GM21515 (cell line): Measurements from ENCODE around the gene MPV17L.
"Not testable (repeated sequence)": the region's sequence is repeated elsewhere in the genome, so short reads cannot be mapped to it uniquely, and the experiment has no call there.

Source experiments
- ATAC-seq: cut with Tn5 transposase; IDR thresholded peaks from one replicate; pipeline ENCODE4 v1.9.1; 2021; ENCODE audit not compliant: unreplicated experiment

MPV17L gene

DNA sequence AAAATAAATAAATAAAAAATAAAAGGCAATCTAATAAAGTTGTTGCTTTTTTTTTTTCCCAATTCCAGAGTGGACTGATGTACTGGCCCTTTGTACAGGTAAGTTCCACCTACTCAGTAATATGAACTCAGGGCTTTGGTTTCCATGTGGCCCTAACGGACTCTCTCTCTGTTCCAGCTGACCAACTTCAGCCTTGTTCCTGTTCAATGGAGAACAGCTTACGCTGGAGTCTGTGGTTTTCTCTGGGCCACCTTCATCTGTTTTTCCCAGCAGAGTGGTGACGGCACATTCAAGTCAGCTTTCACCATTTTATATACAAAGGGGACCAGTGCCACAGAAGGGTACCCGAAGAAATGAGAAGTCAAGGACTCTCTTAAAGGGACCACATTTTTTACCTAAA is 12.2 kb downstream of the MPV17L start:
- not testable (repeated sequence) for ATAC-seq

DNA sequence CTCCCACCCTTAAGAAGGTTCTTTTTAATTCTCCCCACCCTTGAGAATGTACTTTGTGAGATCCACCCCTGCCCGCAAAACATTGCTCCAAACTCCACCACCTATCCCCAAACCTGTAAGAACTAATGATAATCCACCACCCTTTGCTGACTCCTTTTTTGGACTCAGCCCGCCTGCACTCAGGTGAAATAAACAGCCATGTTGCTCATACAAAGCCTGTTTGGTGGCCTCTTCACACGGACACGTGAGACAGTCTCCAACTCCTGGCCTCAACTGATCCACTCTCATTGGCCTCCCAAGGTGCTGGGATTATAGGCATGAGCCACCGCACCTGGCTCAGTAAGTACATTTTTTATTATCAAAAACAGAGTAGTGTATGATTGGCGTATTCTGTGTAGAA is 13.9 kb downstream of the MPV17L start:
- ATAC-seq = not testable (repeated sequence)

DNA sequence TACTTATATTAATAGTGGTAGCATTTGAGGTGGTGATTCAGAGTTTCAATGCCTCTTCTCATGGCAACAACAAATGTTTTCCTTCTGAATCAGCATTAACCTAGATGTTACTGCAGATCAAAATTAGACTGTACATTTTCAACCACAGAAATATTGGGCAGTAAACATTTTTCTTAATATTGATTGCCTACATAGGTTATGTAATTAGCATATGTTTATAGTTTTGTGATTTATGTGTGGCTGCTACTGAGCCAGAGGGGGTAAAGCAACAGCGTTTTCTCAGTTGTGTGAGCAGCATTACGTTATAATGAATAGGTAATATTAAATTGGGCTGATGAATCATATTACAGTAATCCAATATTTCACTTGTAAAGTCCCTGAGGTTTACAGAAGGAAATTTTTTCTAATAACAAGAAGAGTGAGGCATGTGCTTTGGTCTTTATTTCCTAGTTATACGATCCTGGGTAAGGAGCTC is 20.0 kb downstream of the MPV17L start:
- no peak for ATAC-seq

DNA sequence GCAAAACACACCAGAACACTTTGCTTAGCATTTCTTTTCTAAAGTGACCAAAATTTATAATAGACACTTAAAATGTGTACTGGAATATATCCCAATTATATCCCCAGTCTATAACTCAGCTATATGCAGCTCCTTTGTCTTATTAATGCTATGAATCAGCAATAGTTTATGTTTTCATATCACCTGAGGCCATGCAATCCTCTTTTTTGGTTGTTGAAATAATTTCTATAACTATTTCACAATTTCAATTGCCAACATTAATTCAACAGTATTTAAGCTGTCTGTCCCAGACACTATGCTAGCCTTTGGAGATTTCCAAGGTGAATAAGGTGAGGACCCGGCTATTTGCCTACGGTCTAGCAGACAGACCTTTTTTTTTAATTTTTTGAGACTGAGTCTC is 21.6 kb downstream of the MPV17L start:
- no peak for ATAC-seq

DNA sequence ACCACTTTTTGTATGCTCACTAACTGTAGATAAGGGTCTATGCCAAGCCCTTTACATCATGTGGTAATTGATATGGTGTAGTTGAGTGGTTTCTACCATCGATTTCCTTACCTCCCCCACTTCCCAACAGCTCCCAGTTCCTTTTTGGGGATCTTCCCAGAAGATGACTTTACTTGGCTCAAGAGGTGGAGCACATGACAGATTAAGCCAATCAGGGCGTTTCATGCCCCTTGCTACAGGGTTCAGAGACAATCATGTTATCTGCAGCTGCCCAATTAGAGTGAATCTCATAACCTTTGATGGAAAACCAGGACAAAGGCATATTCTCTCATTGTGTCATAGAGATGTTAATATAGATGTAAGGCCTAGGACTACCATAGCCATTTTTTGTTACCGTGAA is 22.7 kb downstream of the MPV17L start:
- ATAC-seq = no peak

DNA sequence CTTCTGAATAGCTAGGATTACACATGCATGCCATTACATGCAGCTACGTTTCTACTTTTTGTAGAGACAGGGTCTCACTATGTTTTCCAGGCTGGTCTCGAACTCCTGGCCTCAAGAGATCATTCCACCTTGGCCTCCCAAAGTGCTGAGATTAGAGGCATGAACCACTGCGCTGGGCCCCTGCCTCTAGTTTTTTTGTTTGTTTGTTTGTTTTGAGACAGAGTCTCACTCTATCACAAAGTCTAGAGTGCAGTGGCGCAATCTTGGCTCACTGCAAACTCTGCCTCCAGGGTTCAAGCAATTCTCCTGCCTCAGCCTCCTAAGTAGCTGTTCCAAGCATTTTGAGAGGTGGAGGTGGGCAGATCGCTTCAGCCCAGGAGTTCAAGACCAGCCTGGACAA is 26.1 kb downstream of the MPV17L start:
- not testable (repeated sequence) for ATAC-seq

DNA sequence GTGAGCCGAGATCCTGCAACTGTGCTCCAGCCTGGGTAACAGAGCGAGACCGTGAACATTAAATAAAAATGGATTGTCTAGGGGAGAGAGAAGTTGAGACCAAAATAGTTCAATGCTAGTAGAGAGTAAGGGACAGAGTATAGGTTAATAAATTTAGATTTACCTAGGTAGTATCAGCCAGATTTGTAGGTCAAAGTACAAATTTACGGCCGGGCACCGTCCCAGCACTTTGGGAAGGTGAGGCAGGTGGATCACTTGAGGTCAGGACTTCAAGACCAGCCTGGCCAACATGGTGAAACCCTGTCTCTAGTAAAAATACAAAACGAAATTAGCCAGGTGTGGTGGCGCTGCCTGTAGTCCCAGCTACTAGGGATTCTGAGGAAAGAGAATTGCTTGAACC is 26.7 kb downstream of the MPV17L start:
- ATAC-seq = no peak

DNA sequence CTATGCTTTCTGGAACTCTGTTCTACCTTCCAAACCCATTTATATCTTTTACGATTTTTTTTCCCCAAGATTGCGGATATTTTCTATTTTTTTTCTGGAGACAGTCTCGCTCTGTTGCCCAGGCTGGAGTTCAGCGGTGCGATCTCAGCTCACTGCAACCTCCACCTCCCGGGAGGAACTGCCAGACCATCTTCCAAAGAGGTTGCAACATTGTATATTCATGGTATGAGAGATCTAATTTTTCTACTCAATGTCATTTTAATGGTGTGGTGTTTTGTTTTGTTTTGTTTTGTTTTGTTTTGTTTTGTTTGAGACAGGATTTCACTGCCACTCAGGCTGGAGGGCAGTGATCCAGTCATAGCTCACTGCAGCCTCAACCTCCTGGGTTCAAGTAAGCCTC is 30.3 kb downstream of the MPV17L start:
- ATAC-seq = no peak

DNA sequence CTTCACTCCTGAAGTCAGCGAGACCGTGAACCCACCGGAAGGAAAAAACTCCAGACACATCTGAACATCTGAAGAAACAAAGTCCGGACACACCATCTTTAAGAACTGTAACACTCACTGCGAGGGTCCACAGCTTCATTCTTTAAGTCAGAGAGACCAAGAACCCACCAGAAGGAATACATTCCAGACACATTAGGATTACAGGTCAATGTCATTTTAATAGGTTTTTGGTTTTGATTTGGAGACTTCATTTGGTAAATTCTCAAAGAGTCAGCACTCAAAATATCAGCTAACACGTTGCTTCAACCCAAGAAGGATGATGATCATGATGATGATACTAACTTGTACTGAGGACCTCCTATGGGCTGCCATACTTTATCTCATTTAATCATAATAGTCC is 31.2 kb downstream of the MPV17L start:
- ATAC-seq = no peak

DNA sequence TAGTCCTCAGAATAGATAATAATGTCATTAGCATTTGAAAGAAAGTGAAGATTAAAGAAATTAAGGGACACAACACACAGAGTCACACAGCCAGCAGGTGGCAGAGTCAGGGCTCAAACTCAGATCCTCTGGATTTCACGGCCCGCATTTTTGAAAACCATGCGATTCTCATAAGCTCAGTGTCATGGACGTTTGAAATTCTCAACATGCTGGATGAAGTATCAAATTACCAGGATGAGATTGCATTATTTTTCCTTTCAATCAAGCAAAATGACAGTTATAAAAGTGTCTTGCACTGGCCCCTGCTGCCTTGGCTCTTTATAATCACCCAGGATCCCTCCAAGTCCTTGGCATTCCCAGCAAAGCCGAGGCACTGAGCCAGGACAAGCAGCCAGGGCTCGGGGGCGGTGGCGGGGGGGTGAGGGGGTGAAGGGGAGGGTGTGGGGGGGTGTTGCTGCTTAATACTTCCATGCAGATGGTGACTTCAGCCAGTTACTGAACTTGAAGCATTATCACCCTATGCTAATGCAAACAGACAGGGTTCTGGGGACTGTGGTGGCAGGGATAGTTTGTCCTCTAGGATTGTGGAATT is 32.2 kb downstream of the MPV17L start:
- no peak for ATAC-seq

DNA sequence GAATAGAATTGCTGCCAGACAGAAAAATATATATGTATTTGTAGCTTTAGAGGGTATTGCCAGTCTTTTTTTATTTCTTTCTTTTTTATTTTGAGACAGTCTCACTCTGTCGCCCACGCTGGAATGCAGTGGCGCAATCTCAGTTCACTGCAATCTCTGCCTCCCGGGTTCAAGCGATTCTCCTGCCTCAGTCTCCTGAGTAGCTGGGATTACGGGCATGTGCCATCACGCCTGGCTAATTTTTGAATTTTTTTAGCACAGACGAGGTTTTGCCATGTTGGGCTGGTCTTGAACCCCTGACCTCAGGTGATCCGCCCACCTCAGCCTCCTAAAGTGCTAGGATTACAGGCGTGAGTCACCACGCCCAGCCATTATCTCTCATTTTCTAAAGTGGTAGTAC is 35.3 kb downstream of the MPV17L start:
- ATAC-seq = not testable (repeated sequence)

DNA sequence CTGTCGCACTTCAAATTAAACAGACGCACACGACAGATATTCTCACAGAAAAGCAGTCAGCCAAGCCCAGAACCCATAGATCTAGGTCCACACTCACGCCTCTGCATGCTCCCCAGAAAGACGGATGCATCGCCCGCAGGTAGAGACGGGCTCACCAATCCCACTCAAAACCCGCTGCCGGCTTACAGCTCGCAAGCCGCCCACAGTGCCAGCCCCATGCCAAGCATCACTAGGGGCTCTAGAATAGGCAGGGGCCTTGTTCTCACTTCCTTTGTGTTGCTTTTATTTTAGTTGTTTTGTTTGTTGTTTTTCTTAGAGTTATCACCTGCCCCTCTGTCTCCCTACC is 38.5 kb downstream of the MPV17L start:
- ATAC-seq = no peak

DNA sequence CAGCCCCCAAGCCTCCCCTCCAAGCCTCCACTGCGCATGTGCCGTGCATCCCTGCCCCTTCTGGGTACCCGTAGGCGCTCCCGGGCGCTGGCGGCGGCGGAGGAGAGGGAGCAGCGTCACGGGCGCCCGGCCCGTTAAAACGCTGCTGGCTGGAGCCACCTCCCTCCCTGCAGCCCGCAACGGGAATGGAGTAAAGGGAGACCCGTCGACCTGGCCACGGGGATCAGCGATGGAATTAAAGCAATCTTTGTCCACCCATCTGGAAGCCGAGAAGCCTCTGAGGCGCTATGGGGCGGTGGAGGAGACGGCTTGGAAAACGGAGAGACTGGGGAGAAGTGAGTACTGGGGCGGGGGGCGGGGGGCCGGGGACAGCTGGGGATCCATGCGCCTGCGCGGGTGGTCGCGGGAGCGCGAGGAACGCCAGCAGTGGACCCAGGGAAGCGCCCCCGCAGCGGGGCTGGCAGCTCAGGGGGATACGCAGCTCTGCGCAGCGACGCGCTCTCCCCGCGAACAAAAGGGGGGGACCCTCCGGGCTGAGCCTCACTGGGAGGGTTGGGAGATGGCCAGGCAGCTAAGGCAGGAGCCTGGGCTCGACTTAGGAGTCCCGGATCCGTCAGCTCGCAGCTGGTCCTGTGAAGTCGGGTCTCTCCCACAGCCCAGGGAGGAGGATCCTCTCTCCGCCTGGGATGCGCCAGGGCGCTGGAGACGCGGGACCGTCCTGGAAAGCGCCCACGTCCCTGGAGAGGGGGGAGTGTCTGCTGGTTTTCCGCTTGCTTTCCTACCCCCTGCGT is 39.1 kb downstream of the MPV17L start, which contains the start of gene BMERB1:
Gene BMERB1 (plus strand): TSS at position 164 of the 791 bp plus-strand sequence. CDS start 66 bp downstream, at position 230.
- ATAC-seq = no peak

DNA sequence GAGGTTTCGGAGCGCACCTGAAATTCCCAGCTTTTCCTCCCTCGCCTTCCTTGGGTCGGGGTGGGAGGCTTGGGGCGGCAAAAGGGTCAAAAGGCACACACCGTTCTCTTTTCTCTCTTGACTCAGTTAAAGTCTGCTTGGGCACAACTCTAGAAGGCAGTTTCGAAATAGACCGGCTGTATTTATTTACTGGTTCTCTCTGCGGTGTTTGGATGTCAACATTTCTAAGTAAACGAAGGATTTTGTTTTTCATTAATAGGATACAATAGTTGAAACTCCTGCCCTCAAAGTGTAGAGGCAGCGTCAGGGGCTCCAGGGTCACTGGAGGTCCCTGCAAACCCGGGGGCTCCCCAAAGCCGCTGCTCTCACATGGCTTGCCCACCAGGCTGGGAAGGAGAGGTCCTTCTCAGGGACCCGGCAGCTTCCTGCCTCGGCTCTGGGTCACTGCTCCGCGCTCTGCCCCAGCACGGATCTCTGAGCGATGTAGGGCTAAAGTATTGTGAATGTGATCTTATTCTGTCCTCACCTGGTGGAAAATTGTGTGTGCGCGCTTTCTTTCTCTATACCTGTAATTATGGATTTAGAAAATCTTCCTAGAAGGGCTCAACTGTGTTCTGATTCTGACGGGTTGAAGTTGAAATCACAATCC is 39.8 kb downstream of the MPV17L start:
- no peak for ATAC-seq

DNA sequence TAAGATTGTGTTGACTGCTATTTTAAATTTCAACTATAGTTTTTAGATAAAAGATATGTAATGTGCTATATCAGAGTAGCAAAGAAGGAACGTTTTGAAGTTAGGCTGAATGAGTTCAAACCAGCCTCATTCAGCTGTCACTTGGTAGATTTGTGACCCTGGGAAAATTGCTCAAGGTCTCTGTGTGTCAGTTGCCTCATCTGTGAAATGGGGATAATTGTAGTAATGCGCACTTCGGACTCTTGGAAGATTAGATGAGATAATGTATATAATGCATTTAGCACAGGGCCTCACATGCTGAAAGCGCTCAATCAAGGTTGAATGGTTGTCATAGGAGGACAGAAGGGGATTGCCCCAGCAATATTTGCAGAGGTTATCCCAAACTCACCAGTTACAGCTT is 43.5 kb downstream of the MPV17L start:
- no peak for ATAC-seq

DNA sequence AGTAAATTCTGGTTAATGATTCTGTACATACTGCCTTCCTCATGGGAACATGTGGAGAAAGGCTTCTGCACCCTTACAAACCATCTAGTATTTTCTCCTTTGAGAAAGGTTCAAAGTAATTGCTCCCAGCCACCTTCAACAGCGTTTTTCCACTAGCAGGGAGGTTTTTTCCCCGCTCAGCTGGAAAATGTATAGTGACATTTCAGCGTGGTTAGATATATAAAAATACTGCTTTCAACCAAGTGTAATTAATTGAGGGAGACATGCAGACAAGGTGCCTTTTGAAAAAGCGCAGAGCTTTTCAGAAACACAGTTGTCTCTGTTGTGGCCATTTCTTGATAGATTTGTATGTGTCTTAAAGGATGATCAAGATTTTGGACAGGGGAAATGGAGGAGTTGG is 44.0 kb downstream of the MPV17L start:
- no peak for ATAC-seq

DNA sequence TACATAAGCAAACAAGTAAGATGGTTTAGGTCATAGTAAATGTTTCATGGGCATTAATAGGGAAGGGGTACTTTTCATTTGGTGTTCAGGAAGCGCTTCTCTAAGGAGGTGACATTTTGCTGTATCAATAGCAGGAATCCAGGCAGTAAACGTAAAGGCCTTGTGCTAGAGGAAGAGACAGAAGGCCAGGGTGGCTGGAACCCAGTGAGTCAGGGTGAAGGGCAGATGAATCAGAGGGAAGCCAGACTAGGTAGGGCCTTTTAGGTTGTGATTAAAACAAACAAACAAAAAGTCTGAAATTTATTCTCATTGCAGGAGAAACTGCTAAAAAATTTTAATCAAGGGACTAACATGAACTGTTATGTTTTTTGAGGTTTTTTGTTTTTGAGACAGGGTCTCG is 45.3 kb downstream of the MPV17L start:
- ATAC-seq = no peak

DNA sequence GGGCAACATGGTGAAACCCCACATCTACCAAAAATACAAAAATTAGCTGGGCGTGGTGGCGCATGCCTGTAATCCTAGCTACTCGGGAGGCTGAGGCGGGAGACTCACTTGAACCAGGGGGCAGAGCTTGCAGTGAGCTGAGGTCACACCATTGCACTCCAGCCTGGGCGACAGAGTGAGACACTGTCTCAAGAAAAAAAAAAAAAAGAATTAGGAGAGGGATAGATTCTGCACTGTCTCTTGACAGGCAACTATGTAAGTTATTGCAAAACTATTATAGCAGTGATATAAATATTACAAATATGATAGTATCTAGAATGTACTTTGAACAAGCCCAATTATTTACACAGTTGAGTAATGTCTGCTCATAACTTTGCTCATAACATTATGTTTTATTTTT is 46.6 kb downstream of the MPV17L start:
- ATAC-seq = not testable (repeated sequence)

DNA sequence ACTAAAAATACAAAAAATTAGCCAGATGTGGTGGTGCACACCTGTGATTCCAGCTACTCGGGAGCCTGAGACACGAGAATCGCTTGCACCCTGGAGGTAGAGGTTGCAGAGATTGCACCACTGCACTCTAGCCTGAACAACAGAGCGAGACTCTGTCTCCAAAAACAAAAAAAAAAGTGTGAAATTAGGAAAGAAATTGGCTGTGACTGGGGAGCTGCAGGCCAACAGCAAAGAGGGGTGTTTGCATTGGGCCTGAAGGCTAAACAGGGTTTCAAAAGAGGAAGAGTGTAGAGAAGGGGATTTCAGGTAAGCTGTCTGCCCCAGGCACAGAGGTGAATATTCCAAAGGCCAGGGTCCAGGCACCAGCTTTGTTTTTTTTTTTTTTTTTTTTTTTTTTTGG is 48.2 kb downstream of the MPV17L start:
- no peak for ATAC-seq

DNA sequence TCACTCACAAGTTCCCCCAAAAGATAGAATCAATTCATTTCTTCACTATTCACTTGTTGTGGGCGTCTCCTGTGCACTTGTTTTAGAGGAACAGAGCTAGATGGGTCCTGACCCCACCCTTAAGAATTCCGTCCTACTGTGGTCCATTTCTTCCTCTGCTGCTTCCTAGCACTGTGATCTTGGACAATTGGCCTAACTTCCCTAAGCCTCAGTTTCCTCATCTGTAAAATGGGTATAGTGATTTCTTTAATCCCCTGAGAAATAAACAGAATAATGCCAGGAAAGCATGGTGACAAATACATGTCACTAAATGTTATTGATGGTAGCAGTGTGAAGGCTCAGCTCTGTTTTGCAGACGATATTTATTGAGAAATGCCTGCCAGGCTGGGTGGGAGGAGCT is 48.7 kb downstream of the MPV17L start:
- no peak for ATAC-seq

DNA sequence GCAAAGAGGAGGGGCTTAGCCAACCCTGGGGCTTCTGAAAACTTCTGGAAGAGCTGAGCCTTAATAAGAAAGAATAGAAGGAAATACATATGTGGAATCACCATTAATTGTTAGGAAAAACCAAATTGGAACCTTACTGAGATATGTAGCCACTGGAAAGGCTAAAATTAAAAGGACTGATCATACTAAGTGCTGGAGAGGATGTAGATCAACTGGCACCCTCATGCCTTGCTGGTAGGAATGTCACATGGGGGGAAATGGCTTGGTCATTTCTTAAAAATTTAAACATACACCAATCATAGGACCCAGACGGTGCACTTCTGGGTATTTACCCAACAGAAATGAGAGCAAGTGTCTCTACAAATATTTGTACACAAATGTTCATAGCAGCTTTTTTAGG is 49.9 kb downstream of the MPV17L start:
- ATAC-seq = no peak

DNA sequence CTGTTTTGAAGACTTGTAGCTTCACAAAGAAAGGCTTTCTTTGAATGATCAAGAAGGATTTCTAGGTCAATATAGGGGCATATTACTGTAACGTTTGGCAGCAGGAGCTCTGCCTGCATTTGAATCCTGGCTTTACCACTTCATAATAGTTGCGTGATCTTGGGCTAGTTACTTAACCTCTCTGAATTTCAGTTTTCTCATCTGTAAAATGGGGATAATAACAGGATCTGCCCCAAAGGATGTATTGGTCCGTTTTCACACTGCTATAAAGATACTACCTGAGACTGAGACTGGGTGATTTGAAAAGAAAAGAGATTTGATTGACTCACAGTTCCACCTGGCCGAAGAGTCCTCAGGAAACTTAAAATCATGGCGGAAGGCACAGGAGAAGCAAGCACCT is 51.3 kb downstream of the MPV17L start:
- no peak for ATAC-seq
